Sigmoid colon (tissue), 4 donors: ENCODE measurements around the gene KAT2A.
"Not testable (repeated sequence)": the region's sequence is repeated elsewhere in the genome, so short reads cannot be mapped to it uniquely, and the experiment has no call there.

ENCODE experiments used
- CTCF ChIP-seq, 4 experiments: fragments of 450-650 bp in 3 of 4; fragments of 200-600 bp in 1 of 4; IDR thresholded peaks; one replicate each; pipeline ENCODE4 v1.5.1; 2016 to 2019; ENCODE audit warnings: antibody characterized with exemption in 4 of 4, mild to moderate bottlenecking in 3 of 4, moderate library complexity in 2 of 4
- EP300 ChIP-seq, 4 donors: sonication (generic); formaldehyde crosslinking; IDR thresholded peaks; one replicate each; pipeline ENCODE4 v1.6.1; 2017; ENCODE audit warnings: antibody characterized with exemption in 4 of 4
- POLR2A ChIP-seq, 2 donors: fragments of 450-650 bp; IDR thresholded peaks; one replicate each; pipeline ENCODE4 v1.6.1; 2016; ENCODE audit warnings: antibody characterized with exemption in 2 of 2, mild to moderate bottlenecking in 2 of 2, moderate library complexity in 2 of 2
- POLR2AphosphoS5 ChIP-seq, 4 donors: sonication (generic); formaldehyde crosslinking; IDR thresholded peaks; one replicate each; pipeline ENCODE4 v1.6.1; 2017; ENCODE audit warnings: antibody characterized with exemption in 4 of 4

DNA sequence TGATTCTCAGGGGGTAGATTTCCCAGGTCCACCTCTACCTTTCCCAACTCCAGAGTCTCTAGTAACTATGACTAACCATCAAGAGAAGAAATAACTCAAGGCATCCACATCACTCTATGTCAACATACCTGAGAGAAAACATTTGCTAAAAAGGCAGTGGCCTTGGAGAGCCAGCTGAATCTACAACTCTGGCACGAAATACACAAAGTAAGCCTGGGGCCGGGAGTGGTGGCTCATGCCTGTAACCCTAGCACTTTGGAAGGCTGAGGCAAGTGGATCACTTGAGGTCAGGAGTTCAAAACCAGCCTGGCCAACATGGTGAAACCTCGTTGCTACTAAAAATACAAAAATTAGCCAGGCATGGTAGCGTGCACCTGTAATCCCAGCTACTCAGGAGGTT lies 22.0 kb upstream of the KAT2A start:
- TF ChIP-seq POLR2AphosphoS5, CTCF, POLR2A, EP300 (IDR thresholded peaks at IDR 0.05): not testable (repeated sequence)
